Measurements from ENCODE around the gene METAP2.
"Not testable (repeated sequence)": the region's sequence is repeated elsewhere in the genome, so short reads cannot be mapped to it uniquely, and the experiment has no call there.

The METAP2 gene

DNA sequence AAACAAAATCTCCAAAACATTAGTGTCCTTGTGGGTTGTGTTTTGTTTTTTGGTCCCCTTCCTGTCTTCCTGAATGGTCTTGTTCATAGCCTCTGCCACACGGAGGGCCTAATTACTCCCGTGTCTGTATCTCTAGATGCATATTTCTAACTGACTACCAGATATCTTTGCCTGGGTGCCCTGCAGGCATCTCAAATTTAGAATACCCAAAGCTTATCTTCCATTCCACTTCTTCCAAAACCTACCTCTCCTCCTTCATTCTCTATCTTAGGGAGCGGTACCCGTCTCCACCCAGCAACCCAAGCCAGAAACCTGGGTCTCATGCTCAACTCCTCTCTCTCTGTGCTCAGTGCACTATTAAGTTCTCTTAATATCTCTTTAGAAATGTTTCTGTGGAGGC, 10.9 kb upstream of the METAP2 start:
- ATAC-seq = no peak

DNA sequence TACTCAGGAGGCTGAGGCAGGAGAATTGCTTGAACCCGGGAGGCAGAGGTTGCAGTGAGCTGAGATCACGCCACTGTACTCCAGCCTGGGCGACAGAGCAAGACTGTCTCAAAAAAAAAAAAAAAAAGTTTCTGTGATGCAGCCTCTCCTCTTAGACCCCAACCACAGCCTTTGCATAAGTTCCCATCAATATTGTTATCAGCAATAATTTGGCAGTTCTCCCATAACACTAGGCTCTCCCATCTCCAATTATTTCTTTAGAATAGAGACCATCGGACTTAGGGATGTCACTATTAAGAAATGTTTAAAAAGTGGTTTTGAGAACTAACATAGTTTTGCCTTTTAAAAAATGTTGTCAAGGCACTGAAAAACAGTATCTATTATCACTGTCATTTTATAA, 10.2 kb upstream of the METAP2 start:
- not testable (repeated sequence) for ATAC-seq

DNA sequence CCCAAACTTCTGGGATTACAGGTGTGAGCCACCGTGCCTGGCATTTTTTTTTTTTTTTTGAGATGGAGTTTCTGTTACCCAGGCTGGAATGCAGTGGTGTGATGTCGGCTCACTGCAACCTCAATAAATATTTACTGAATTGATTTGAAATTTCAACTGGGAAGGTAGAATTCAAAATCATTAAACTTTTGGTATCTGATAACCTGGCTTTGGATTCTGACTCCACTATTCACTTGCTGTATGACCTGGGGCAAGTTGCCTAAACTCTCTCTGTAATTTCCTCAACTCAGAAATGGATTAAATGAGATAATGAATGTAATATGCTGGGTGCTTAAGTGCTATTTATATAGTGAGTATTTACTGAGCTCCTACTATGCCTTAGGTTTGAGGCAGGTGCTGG, 8.7 kb upstream of the METAP2 start:
- ATAC-seq = no peak

DNA sequence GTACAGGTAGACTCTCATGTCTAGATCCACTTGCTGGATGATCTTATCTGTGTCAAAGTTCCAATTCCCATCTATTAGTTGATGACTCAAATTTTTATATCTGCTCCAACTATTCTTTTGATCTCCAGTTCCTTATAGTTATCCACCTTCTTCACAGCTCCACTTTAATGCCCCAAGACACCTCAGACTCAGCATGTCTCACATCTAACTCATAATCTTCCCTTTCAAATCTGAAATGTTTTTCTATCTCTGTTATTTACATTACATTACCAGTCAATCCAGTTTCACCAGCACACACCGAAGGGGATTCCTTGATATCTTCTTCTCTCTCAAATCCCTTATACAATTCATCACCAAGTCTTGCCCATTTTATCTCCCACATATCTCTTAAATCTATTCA, 3.7 kb upstream of the METAP2 start:
- ATAC-seq = no peak

DNA sequence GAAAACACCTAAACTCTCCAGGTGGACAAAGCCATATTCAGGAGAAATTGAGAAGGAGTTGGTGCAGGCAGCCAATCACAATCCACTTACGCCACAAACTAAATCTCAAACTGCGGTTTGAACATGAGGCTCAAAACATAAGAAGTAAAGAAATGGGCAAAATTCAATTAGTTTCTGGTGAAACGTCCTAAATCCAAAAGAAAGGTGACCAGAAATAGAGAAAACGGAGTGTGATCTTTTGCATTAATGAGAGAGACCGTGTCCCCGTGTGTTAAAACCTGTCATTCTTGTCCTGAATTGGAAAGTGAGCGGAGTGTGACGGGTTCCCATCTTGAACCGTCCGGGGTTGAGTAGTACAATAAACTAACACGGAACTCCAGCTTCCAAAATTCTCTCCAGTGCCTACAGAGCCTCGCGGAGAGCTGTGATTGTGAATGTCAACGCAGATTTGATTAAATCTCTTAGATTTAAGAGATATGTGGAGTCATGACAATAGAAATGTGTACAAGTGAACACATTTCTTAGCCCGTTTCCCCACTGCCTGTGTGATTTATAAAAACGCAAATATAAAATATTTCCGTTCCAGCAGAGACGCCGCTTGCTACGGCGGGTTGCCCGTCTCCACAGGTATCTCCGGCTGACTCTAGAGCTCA, 595 bp upstream of the METAP2 start:
- ATAC-seq = peak; percentile 11 to 21

DNA sequence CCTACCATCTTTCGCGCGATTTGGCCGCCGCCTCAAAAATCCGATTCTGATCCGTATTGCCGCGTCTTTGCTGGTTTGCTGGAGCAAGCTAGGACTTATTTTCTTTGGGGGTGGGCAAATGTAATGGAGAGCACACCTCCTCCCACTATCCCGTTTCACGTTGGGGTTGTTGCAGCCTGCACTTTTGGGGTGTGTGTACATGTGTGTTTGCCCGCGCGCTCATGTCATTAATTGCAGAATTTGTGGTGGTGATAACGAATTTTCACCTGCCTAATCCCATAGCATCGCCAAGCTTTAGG, 657 bp downstream of the METAP2 start:
- ATAC-seq = no peak

DNA sequence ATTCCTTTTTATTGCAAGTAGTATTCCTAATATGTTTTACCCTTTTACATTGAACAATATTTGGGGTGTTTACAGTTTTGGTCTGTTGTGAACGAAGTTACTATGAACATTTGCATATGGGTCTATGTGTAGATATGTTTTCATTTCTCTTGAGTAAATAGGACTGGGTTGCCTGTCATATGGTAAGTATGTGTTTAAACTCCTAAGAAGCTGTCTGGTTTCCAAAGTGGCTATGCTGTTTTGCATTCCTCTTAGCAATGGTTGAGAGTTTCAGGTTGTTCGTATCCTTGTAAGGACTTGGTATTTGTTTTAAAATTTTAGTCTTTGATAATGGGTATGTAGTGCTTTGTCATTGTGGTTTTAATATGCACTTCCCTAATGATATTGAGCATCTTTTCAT, 6.3 kb downstream of the METAP2 start:
- ATAC-seq = no peak

DNA sequence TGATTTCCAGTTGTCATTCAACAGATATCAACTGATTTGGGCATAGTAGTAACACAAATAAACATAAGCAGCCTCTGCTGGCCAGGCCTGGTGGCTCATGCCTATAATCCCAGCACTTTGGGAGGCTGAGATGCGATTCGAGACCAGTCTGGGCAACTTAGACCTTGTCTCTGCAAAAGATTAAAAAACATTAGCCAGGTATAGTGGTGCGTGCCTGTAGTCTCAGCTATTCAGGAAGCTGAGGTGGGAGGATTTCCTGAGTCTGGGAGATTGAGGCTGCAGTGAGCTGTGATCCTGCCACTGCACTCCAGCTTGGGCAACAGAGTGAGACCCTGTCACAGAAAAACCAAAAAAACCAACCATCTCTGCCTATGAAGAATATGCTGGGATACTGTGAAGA, 7.1 kb downstream of the METAP2 start:
- ATAC-seq = no peak

DNA sequence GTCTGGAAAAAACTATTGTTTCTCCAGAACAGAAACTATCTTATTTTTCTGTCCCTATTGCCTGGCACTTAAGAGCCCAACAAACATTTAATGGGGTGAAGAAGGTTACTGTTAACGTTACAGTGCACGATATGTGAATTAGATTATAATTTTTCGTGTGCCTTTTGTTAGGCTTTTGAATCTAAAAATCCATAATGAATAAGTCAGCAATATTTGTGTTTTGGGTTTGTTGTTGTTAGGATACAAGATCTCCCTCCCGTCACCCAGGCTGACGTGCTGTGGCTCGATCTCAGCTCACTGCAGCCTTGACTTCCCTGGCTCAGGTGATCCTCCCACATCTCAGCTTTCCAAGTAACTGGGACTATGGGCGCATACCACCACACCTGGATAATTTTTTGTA, 7.9 kb downstream of the METAP2 start:
- ATAC-seq = no peak

DNA sequence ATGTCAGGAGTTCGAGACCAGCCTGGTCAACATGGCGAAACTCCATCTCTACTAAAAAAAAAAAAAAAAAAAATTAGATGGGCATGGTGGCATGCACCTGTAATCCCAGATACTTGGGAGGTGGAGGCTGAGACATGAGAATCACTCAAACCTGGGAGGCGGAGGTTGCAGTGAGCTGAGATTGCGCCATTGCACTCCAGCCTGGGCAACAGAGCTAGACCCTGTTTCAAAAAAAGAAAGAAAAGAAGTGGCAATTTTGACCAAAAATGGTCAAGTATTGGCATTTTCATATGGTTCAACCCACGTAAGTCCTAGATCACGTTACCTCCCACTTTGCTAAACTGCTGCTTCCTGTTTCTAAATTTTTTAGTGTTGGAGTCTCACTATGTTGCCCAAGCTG, 8.6 kb downstream of the METAP2 start:
- ATAC-seq = not testable (repeated sequence)

DNA sequence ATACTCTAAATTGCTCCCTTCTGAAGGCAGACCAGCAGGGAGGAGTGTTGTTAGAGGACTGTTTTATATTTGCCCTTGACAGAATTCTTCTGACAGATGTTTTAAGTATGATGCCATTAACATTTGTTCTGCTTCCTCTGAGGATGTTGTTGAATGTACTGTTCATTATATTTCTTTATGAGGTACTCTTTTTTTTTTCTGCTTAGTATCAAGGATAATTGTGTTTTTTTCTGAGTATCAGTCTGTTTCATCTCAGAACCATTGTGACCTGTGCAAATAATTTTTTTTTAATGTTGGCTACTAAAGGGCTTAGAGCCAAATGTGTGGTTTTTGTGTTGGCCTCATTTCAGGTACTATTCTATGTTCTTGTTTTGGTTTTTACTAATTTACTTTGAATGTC, 10.6 kb downstream of the METAP2 start:
- no peak for ATAC-seq

DNA sequence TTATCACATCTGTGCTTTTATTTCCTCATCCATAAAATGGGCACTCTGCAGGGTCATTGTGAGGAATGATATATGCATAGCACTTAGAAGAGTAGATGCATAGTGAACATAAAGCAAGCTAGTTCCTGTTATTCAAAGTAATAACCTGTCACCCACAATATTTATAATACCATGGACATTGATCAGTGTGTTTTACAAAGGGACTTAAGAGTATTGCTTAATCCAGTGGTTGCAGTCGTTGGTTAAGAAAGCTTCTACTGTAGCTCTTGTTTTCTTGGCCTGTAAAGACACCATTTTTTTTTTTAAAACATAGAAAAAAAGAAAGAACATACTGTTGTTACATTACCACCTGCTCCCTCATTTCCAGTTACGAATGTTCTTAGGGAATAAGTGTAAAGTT, 13.1 kb downstream of the METAP2 start:
- ATAC-seq = no peak

DNA sequence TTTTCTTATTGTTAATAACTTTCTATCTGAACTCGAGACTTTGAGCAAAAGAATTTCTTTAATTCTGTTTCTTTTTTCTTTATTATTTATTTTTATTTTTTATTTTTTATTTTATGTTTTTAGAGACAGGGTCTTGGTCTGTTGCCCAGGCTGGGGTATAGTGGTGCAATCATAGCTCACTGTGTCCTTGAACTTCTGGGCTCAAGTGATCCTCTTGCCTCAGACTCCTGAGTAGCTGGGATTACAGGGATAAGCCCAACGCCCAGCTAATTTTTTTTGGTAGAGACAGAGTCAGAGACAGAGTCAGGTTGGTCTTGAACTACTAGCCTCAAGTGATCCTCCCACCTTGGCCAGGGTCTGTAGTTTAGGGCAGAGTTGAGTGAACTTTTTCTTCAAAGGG, 18.5 kb downstream of the METAP2 start:
- no peak for ATAC-seq

DNA sequence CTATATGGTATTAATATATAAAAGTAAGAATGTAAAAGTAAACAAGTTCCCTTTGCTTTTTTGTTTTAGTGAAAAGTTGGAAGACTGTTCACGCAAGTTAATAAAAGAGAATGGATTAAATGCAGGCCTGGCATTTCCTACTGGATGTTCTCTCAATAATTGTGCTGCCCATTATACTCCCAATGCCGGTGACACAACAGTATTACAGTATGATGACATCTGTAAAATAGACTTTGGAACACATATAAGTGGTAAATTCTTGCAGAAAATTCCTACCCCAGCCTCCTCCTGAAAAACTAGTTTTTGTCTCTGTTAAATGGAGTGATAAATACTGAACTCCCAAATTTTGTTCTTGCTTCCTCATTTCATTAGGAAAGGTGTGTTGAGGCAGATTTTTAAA, 20.9 kb downstream of the METAP2 start:
- ATAC-seq = no peak

DNA sequence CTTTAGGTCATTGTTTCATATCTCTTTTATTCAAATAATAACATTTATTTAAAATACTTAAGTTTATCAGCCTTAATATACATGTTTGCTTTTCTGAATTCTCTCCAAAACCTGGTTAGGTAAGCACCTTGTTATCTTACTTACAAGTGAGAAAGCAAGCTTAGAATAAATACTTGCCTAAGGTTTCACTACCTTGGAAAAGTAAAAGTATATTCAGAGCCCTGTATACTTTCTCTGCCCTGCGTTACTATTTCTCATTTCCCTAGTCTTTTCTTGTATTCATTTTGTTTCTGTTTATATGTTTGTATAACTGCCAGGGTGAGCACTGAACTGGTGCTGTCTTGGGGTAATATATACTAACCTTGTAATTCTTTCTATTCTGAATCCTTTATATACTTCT, 21.5 kb downstream of the METAP2 start:
- no peak for ATAC-seq

DNA sequence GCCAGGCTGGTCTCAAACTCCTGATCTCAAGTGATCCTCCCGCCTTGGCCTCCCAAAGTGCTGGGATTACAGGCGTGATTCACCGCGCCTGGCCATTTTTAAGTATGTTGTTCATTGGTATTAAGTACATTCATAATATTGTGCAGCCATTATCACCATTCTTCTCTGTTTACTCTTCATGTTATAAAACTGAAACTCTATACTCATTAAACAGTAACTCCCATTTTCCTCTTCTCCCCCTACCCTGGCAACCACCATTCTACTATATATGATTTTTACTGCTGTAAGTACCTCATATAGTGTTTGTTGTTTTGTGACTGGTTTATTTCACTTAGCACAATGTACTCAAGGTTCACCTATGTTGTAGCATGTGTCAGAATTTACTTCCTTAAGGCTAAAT, 23.1 kb downstream of the METAP2 start:
- ATAC-seq = no peak

DNA sequence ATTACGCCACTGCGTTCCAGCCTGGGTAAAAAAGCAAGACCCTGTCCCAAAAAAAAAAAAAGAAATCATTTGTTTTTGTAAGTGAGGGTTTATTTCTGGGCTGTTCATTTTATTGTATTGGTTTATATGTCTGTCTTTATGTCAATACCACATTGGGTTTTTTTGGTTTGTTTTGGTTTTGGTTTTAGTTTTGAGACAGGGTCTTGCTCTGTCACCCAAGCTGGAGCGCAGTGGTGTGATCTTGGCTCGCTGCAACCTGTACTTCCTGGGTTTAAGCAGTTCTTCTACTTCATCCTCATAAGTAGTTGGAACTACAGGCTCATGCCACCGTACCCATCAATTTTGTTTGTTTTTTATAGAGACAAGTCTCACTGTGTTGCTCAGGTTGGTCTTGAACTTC, 25.0 kb downstream of the METAP2 start:
- no peak for ATAC-seq

DNA sequence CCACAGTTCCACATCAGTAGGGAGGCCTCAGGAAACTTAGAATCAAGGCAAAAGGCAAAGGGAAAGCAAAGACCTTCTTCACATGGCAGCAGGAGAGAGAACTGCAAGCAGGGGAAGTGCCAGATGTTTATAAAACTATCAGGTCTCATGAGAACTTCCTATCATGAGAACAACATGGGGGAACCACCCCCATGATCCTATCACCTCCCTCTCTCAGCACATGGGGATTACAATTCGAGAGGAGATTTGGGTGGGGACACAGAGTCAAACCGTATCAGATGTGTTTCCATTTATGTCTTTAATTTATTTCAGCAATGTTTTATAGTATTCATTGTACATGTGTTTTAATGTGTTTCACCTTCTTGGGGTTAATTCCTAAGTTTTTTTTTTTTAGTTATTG, 25.8 kb downstream of the METAP2 start:
- no peak for ATAC-seq

DNA sequence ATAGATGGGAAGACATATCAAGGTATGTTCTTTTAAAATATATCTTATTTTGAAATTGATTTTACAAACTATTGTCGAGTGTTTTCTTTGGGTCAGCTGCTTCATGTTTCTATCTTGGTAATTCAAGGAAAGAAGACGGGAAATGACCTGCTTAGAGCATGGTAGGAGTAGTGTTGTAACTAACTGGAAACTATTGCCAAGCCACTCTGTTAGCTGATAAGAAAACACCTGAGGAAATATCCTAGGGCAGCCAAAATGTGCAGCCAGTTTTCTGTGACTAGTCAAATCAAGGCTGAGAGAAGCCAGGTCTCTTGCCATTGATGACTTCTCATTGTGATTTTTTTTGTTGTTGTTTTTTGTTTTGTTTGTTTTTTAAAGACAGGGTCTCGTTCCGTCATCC, 30.2 kb downstream of the METAP2 start:
- ATAC-seq = no peak

DNA sequence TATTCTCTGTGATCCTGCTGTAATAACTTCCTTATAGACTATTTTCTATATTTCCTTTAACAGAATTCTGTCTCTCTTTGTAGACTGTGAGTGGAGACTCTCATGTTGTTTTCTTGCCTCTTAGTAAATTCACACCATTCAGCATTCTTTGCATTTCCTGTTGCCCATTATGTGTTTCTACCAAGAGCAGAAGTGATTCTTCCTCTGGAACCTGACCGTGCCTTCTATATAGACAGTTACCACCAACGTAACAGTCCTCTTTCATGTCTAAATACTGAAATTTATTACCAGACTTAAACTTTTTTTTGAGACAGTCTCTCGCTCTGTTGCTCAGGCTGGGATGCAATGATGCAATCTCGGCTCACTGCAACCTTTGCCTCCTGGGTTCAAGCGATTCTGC, 31.1 kb downstream of the METAP2 start:
- ATAC-seq = no peak

DNA sequence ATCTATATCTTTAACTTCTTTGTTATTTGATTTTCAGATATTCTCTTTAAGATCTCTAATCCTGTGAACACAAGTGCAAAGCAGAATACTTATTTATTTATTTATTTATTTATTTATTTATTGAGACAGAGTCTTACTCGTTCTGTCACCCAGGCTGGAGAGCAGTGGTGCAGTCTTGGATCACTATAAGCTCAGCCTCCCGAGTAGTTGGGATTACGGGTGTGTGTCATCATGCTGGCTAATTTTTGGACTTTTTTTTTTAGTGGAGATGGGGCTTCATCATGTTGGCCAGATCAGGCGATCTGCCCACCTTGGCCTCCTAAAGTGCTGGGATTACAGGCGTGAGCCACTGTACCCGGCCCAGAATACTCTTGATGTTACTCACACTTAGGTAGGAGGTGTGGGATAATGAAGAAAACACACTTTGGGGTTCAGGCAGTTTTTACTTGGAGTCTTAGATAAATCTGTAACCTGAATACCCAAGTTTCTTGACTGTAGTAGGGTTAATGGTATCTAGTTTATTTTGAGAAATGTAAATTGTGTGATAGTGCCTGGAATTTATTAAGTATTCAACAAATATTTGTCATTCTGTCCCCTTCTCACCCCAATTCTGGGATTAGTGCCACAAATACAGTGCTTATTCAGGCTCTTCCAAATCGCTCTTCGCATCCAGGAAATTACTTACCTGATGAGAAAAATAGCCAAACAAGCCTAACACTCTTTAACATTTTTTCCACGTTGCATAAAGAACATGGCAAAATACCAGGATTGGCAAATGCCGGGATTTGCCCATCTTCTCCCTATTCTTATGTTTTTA, 33.0 kb downstream of the METAP2 start:
- no peak for ATAC-seq

DNA sequence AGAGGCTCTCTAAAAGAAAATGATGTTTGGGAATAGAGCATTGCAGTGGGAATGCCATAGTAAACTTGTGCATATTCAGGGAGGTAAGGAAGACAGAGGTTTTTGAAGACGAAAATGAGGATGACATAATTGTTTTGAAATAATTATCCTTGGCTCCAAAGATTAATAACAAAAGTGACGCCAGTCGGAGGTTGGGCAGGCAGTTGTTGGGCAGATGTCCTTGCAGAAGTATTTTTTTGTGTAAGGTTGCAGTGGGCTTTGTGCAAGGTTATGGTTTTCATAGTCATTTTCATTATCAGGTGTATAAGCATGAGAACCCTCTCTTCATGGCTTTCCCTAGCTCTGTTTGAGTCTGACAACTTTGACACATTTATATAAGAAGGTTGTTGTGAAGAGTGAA, 35.3 kb downstream of the METAP2 start:
- no peak for ATAC-seq

DNA sequence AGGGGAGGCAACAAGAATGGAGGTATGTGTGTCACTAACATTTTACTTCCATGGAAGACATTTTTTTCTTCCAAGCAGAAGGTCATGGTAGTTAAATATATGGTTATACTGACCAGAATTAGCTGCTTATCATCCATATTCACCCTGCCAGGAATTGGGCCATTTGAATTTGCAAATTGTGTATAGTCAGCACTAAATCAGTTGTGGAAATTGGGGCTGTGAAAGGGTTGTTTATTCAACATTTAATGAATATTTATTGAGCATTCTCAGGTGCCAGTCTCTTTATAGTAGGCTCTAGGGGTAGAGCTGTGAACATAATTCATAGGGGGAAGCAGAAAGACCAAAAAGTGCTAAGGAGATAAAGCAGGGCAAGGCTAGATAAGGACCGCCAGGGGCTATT, 38.0 kb downstream of the METAP2 start:
- ATAC-seq = no peak

DNA sequence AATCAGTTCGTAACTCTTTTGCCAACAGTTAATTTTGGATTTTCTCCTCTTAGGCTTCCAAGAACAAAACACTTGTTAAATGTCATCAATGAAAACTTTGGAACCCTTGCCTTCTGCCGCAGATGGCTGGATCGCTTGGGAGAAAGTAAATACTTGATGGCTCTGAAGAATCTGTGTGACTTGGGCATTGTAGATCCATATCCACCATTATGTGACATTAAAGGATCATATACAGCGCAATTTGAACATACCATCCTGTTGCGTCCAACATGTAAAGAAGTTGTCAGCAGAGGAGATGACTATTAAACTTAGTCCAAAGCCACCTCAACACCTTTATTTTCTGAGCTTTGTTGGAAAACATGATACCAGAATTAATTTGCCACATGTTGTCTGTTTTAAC, 39.6 kb downstream of the METAP2 start:
- ATAC-seq = no peak

DNA sequence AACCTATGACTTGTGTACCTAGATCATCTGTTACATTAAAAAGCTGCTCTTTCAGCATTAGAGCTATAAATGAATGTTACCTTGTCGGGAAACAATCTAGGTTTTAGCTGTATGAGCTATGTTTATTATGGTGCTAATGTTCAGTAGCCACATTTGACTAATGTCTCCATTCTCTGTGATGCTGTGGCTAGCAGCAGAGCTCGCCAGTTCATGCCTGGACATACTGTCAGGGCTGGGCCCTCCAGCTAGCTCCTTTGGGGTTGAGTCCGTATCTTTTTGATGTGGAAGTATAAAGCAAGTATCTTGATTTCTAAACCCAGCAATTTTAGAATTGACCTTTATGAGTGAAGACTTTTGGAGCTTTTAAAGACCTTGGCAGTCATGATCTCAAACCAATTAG, 41.2 kb downstream of the METAP2 start:
- ATAC-seq = no peak

All from activated CD4-positive, CD25-positive, alpha-beta regulatory T cell treated with anti-CD3 and anti-CD28 coated beads, Interleukin-2, amount 50 U/mL, for 24 hours (primary cell).